Activated naive CD4-positive, alpha-beta T cell treated with anti-CD3 and anti-CD28 coated beads, Interleukin-2, amount 50 U/mL, for 24 hours (primary cell): ENCODE measurements around the gene ATP6AP1.

Source experiments
- H3K27ac Mint-ChIP-seq: one replicate; pipeline ENCODE4 v1.8.0; 2021; ENCODE audit warnings: mild to moderate bottlenecking, mixed read lengths
- H3K27me3 Mint-ChIP-seq: one replicate; pipeline ENCODE4 v1.8.0; 2021; ENCODE audit warnings: mixed read lengths
- H3K36me3 Mint-ChIP-seq: one replicate; pipeline ENCODE4 v1.8.0; 2021; ENCODE audit warnings: mixed read lengths
- H3K4me1 Mint-ChIP-seq: one replicate; pipeline ENCODE4 v1.8.0; 2021; ENCODE audit warnings: mixed read lengths
- H3K4me3 Mint-ChIP-seq: one replicate; pipeline ENCODE4 v1.8.0; 2021; ENCODE audit warnings: mild to moderate bottlenecking, mixed read lengths
- H3K9me3 Mint-ChIP-seq: one replicate; pipeline ENCODE4 v1.8.0; 2021; ENCODE audit warnings: mixed read lengths

ATP6AP1 gene

DNA sequence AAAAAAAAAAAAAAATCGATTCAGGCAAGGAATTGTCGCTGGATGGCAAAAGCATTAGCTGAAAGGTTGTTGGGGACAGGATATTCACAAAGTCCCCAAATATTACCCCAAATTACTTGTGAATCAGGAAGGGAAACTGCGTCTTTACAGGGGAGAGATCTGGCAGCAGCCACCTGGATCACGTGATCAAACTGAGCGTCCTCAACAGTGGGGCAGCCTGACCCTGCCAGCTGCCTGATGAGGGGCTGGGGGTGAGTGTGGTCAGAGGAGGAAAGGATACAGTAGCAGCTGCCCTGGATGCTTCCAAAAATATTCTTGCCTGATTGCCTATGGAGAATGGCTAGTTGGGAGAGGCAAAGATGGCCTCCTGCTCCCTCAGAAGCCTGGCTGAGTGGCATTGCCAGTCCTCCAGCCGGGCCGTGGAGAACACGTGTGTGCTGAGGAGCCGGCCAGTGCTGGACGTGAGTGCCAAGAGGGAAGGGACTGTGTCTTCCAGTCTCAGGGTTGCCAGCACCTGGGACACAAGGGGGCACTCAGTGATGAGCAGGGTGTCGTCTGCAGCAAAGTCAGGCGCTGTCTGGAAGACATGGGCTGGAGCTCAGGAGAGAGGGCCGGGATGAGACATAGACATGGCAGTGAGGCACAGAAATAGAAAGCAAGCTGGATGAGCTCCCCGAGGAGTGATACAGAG is 53.6 kb downstream of the ATP6AP1 start:
- peak overlapping the region; percentile 15 for H3K4me3 Mint-ChIP-seq
- no peak overlapping the region for H3K27ac Mint-ChIP-seq

GRCh38 chrX:154482786-154483185 is 54.3 kb downstream of the ATP6AP1 start:
- Mint-ChIP-seq H3K4me3 (no peak overlapping the region), H3K36me3 (no peaks in the 10 kb centered on the region), H3K27me3 (no peaks in the 10 kb centered on the region), H3K9me3 (no peaks in the 10 kb centered on the region), H3K4me1 (peaks cover 11% of the 10 kb centered on the region), H3K27ac (no peak overlapping the region)

More for the DNA sequence above, 53.6 kb downstream of the ATP6AP1 start:
- peaks cover 16% of the 10 kb centered on the region for H3K4me1 Mint-ChIP-seq
- no peaks in the 10 kb centered on the region for H3K36me3 Mint-ChIP-seq
- no peaks in the 10 kb centered on the region for H3K9me3 Mint-ChIP-seq
- H3K27me3 Mint-ChIP-seq, result no peaks in the 10 kb centered on the region

DNA sequence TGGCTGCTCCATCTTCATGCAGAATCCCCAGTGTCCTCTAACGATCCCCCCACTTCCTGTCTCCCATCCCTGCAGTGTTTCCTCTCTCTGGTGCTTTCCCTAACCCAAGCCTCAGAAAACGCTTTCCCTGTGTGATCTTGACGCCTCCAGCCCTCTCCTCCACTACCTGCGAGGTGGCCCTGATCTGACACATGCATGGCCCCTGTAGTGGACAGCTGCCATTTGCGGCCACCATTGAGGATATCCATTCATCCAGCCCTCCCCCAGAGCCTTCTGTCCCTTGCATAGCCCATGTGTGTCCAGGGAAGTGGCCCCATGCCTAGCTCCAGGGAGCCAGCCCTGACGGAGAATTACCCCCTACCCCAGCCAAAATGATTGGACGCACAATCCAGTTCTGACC is 54.8 kb downstream of the ATP6AP1 start:
- Mint-ChIP-seq H3K36me3 (no peaks in the 10 kb centered on the region), H3K27me3 (no peaks in the 10 kb centered on the region), H3K9me3 (no peaks in the 10 kb centered on the region), H3K4me1 (peaks cover 16% of the 10 kb centered on the region), H3K4me3 (no peak overlapping the region), H3K27ac (no peak overlapping the region)

- H3K27me3 Mint-ChIP-seq, result no peaks in the 10 kb centered on the region
- H3K36me3 Mint-ChIP-seq, result no peaks in the 10 kb centered on the region
- H3K4me3 Mint-ChIP-seq, result peak overlapping the region; percentile 59
- H3K9me3 Mint-ChIP-seq, result no peaks in the 10 kb centered on the region
- no peak overlapping the region for H3K27ac Mint-ChIP-seq
- peaks cover 22% of the 10 kb centered on the region for H3K4me1 Mint-ChIP-seq
These were observed 56.0 kb downstream of the ATP6AP1 start for GRCh38 chrX:154484255-154485149.

GRCh38 chrX:154485150-154486051 is 56.9 kb downstream of the ATP6AP1 start:
- Mint-ChIP-seq H3K4me1 (peaks cover 25% of the 10 kb centered on the region), H3K9me3 (no peaks in the 10 kb centered on the region), H3K27ac (no peak overlapping the region), H3K27me3 (no peaks in the 10 kb centered on the region), H3K4me3 (peak overlapping the region; percentile 73), H3K36me3 (no peaks in the 10 kb centered on the region)

DNA sequence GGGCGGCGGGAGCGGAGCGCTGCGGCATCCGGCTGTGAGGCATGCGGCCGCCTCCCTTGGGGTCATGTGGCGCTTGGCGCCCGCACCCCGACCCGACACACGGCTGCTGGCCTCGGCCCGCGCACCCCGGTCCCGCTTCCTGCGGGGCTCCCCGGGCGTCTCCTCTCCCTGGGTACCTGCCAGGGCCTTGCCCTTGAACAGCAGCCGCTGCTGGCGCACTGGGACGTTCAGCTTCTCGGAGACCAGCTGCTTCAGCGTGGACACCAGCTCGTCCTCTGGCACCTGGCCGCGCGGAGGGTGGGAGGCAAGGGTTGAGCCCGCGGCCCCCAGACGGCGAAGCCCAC is 57.5 kb downstream of the ATP6AP1 start:
- Mint-ChIP-seq H3K4me1 (peaks cover 25% of the 10 kb centered on the region), H3K27ac (no peak overlapping the region), H3K36me3 (no peaks in the 10 kb centered on the region), H3K27me3 (no peaks in the 10 kb centered on the region), H3K9me3 (no peaks in the 10 kb centered on the region), H3K4me3 (no peak overlapping the region)
